GM21737 (cell line): Measurements from ENCODE around the gene NAGPA.
"Not testable (repeated sequence)": the region's sequence is repeated elsewhere in the genome, so short reads cannot be mapped to it uniquely, and the experiment has no call there.

ENCODE experiments used
- ATAC-seq: cut with Tn5 transposase; IDR thresholded peaks from one replicate; pipeline ENCODE4 v1.9.1; 2021; ENCODE audit warnings: mild to moderate bottlenecking, moderate library complexity; ENCODE audit not compliant: unreplicated experiment

NAGPA gene

DNA sequence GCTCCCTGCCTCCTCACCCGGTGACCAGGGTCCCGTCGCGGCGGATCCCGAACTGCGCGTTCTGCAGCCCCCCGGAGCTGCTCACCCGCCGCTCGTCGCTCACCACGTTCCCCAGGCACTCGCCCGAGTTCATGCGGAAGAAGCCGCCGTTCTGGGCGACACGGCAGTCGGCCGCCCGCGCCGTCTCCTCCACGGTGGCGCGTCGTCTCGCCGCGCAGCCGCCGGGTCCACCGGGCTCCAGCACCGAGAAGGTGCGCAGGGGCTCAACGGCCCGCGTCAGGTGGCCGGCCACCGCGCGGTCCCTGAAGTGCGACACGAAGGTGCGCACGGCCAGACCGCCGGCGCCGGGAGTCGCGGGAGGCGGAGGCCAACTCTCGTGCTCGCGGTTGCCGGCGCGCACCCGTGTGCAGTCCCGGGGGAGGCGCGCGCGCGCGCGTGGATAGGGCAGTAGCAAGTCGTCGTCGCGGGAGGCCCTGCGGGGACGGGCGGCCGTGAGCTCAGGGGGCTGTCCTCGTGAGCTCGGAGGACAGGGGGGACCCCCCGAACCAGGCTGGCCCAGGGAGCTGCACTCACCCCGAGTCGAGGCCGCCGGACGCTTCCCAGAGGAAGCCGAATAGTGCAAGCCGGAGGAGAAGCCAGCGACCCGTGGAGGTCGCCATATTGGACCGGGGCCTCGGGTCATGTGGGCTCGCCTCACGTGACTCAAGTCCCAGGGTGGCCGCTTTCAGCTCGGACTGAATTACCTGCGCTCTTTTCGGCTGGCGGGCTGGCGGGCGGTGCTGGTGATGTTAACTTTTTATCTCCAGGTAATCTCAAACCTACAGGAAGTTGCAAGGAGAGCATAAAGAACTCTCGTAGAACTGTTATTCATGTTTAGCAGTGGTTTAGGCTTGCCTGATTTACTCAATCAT lies at the start of gene NAGPA:
Gene NAGPA, minus strand, starts transcription at position 680 of the 911 bp plus-strand sequence. Its CDS starts 21 bp downstream, at position 659.
- ATAC-seq, result peak; percentile 86

DNA sequence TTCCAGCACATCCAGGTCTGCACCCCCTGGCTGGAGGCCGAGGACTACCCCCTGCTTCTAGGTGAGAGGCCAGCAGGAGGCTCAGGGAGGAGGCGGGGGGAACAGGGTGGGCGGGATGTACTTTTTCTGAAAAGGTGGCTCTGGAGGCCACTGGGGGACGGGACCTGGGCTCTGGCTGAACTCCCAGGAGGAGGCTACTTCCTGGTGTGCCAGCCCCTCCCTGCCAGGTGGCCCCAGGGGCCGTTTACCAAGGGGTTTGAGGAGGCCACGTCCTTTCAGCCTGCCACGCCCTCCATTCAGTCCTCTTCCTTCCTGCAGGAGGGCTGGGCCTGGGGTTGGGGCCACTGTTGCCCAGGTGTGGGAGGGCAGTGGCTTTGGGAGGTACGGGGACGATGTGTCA lies 47.3 kb upstream of the NAGPA start:
- ATAC-seq, result not testable (repeated sequence)

DNA sequence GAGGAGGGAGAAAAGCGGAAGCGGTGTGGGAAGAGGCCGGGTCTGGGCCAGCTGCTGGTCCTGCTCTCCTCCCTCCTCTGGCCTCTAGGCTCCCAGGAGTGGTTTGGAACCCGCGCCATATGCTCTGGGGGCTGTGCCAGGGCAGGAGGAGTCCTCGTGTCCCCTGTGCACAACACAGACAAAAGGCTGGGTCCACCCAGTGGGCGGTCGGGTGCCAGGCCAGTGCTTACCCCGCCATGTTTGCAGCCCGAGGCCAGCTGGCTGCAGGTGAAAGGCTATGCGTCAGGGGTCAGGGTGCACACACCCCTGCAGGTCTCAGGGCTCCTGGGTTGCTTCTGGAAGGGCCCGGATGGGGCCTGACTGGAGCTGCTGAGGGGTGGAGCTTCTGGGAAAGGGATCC lies 46.7 kb upstream of the NAGPA start:
- not testable (repeated sequence) for ATAC-seq

GRCh38 chr16:5078626-5079025 lies 44.9 kb upstream of the NAGPA start:
- no peak for ATAC-seq

GRCh38 chr16:5077304-5077703 lies 43.6 kb upstream of the NAGPA start:
- no peak for ATAC-seq

GRCh38 chr16:5075637-5076036 lies 41.9 kb upstream of the NAGPA start:
- ATAC-seq, result no peak

DNA sequence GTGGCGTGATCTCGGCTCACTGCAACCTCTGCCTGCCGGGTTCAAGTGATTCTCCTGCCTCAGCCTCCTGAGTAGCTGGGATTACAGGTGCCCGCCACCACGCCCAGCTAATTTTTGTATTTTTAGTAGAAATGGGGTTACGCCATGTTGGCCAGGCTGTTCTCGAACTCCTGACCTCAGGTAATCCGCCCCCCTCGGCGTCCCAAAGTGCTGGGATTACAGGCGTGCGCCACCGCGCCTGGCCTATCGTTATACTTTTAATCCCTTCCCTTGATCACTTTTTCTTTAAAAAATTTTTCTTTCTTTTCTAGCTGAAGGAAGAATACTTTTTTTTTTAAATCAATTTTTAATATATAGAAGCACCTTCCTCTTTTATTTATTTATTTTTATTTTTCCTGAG lies 40.0 kb upstream of the NAGPA start:
- not testable (repeated sequence) for ATAC-seq

- ATAC-seq, result no peak
Observed at GRCh38 chr16:5073279-5073629, 39.5 kb upstream of the NAGPA start.

GRCh38 chr16:5072334-5073278 lies 38.9 kb upstream of the NAGPA start:
- ATAC-seq, result peak; percentile 5

- ATAC-seq, result peak; percentile 78
Observed at GRCh38 chr16:5071681-5072333, 38.1 kb upstream of the NAGPA start, which contains the start of gene ALG1. Gene ALG1 (plus strand): TSS chr16:5071843. CDS start chr16:5071850, 7 bp downstream.

DNA sequence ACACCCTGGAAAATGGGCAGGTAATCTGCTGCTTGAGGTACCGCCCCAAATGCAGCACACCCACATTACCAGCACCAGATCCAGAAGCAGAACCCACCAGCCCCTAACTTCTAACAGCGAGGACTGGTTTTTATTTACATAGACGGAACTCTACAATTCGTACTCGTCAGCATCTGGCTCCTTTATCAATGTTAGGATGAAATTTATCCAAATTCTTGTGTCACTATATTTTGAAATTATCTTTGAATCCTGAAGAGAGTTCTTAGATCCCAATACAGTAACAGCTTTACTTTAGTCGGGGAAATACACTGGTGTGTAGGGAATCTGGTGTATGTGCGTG lies 37.6 kb upstream of the NAGPA start:
- ATAC-seq, result no peak

DNA sequence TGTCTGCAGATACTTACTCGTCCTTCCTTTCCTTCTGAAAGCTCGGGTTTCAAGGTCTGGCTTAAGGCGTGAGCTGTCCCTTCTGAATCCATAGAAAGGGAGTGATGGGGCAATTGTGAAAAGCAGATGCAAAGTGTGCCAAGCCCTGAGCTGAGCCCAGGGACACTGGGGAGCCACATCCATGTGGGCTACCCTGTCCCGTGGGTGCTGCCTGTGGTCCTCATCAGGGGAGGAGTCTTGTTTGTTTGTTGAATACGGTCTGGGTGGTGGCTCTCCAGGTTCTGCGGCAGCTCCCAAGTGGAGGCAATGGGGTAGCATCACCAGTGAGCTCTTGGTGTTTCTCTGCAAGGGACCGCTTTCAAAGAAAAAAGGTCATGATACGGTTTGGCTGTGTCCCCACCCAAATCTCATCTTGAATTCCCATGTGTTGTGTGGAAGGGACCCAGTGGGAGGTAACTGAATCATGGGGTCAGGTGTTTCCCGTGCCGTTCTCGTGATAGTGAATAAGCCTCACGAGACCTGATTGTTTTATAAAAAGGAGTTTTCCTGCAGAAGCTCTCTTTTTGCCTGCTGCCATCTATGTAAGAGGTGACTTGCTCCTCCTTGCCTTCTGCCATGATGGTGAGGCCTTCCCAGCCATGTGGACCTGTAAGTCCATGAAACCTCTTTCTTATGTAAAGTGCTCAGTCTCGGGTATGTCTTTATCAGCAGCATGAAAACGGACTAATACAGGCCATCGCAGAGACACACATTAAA lies 36.9 kb upstream of the NAGPA start:
- ATAC-seq, result no peak

GRCh38 chr16:5069854-5070253 lies 36.1 kb upstream of the NAGPA start:
- no peak for ATAC-seq

- ATAC-seq, result no peak
Observed at GRCh38 chr16:5069048-5069447, 35.3 kb upstream of the NAGPA start.

GRCh38 chr16:5066511-5066910 lies 32.8 kb upstream of the NAGPA start:
- no peak for ATAC-seq

GRCh38 chr16:5065813-5066212 lies 32.1 kb upstream of the NAGPA start, which contains the start of gene C16orf89:
Gene C16orf89 (minus strand): TSS chr16:5065956. CDS start chr16:5065908, 48 bp downstream.
- no peak for ATAC-seq

DNA sequence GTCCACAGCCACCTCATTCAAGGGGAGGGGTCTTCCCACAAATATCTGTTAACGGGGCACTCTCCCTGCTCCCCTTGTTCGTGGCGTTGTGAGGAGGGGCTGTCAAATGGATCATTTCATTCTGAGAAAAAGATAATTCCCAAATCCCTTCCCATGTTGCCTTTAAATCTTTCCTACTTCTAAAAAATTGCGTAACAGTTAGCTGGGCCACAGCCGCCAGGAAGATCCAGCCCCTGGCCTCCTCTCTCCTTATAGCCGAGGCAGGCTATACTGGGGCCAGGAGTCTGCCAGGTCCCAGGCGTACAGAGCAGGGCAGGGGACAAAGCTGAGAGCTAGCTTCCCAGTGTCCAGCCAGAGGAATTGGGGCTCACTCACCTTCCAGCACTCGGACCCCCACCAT lies 31.6 kb upstream of the NAGPA start:
- ATAC-seq, result no peak

DNA sequence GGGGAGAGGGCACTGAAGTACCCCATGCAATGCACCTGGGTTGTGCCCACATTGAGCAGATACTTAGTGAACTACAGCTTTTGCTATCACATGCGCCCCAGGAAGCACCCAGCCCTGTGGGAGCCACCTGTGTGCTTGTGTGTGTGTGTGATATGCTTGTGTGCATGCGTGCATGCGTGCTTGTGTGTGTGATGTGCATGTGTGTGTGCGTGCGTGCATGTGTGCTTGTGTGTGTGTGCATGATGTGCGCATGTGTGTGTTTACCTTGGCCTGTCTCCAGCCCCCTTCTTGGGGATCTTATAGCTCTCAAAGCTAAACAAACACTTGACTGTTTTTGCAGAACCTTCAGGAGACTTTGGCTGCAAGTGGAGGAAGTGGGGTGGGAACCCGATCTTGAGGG lies 31.2 kb upstream of the NAGPA start:
- ATAC-seq, result no peak

DNA sequence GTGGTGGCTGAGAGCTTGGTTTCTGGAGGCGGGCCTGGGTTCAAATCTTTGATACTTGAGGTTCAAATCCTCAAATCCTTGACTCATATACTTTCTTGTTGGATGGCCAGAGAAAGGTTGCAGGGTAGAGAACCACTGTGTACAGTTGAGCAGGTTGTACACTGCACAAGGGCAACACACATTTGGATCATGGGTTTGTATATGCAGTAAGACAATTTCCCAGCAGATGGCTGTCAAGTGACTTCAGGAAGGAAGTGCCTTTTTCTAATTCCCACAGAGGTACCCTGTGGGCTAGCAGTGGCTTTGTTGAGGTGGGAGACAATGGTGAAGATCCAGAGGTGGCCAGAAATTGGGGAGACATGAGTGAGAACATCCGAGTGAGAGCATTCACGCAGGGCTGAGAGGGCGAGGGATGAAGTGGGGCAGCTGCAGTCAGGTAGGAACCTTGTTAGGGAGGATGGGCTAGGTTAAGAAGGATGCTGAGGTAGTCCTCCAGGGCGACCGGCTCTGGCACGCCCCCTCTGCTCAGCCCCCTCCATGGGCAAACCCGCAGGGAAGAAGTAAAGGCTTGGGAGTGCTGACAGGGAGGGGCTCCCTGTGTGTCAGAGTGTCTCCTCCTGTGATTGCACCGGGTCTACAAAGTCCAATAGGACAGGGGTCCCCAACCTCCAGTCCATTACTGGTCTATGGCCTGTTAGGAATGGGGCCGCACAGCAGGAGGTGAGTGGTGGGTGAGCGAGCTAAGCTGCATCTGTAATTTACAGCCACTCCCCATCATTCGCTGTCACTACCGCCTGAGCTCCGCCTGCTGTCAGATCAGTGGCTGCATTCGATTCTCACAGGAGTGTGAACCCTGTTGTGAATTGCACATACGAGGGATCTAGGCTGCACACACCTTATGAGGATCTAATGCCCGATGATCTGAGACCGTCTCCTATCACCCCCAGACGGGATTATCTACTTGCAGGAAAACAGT lies 29.3 kb upstream of the NAGPA start:
- no peak for ATAC-seq
